AG10803 (cell line): ENCODE data around the gene ADAMTSL3.

Source experiments
- DNase-seq: peaks from one replicate; pipeline ENCODE4 v3.0.0; 2010; ENCODE audit warnings: low read depth
- H3K4me3 ChIP-seq: 2 replicates; pipeline ENCODE4 v1.5.1; 2011; ENCODE audit warnings: mild to moderate bottlenecking, low read length, control low read depth
- TF ChIP-seq, protein P1 (sequence below): conservative IDR thresholded peaks from 2 replicates; pipeline ENCODE4 v1.5.1; 2011; ENCODE audit warnings: mild to moderate bottlenecking, low read length, control low read depth, inconsistent platforms

Gene ADAMTSL3

DNA sequence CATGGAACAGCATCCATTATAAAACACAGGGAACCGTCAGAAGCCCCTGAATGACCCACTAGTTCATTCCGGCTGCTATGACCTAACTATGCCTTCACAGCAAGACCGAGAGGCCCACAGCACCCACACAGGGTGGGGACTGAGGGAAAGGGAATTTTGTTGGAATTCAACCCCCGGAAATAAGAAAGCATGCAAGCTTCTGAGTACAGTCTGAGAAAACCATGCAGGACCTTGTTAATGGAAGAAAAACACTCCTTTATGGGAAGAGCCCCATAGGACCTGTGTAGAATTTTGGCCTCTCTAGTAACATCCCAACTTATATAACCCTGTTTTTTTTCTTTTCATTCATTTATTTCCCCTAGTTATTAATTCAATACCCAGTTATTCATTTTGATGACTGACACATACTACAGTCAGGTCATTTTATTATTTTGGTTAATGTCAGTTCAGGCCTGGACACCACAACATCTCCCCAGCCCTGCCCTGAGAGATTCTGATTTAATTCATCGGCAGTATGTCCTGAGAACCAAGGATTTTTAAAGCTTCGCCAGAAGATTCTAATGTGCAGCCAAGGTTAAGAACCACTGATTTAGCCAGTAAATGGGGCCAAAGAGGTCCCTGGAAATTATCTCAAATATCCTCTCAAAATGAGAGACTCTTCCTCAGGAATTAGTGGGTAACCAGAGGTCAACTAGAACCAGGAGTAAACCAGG, 350.0 kb downstream of the ADAMTSL3 start:
- TF ChIP-seq, protein P1, sequence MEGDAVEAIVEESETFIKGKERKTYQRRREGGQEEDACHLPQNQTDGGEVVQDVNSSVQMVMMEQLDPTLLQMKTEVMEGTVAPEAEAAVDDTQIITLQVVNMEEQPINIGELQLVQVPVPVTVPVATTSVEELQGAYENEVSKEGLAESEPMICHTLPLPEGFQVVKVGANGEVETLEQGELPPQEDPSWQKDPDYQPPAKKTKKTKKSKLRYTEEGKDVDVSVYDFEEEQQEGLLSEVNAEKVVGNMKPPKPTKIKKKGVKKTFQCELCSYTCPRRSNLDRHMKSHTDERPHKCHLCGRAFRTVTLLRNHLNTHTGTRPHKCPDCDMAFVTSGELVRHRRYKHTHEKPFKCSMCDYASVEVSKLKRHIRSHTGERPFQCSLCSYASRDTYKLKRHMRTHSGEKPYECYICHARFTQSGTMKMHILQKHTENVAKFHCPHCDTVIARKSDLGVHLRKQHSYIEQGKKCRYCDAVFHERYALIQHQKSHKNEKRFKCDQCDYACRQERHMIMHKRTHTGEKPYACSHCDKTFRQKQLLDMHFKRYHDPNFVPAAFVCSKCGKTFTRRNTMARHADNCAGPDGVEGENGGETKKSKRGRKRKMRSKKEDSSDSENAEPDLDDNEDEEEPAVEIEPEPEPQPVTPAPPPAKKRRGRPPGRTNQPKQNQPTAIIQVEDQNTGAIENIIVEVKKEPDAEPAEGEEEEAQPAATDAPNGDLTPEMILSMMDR = no peak
- DNase-seq = no peak
- no peak overlapping the region for H3K4me3 ChIP-seq

DNA sequence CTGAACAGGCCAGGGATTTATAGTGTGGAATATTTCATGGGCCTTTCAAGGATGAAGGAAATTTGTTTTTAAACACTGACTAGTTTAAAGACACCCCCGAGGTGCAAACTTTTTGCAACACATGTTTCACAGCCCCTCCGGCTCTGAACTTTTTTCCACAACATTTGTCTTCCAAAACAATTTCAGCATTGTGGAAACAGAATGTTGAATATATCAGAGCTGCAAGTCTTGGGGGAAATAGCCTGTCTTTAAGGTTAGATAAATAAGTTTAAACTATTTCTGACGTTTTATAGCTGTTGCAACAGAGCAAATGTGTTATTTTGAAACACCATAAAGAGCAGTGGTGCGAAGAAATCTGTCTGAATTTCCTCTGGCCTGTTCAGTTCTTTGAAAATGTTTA, 352.5 kb downstream of the ADAMTSL3 start:
- TF ChIP-seq, protein P1 = no peak
- no peak overlapping the region for H3K4me3 ChIP-seq

GRCh38 chr15:84009616-84010015, 355.7 kb downstream of the ADAMTSL3 start:
- DNase-seq = no peak
- no peak overlapping the region for H3K4me3 ChIP-seq
- TF ChIP-seq, protein P1 = no peak

More for the DNA sequence above, 352.5 kb downstream of the ADAMTSL3 start:
- DNase-seq = no peak

- no peak for DNase-seq
- TF ChIP-seq, protein P1 = no peak
- no peak overlapping the region for H3K4me3 ChIP-seq
Measured at GRCh38 chr15:84010246-84010645, 356.3 kb downstream of the ADAMTSL3 start.

- TF ChIP-seq, protein P1 = no peak
Measured at GRCh38 chr15:84016371-84016770, 362.4 kb downstream of the ADAMTSL3 start.

DNA sequence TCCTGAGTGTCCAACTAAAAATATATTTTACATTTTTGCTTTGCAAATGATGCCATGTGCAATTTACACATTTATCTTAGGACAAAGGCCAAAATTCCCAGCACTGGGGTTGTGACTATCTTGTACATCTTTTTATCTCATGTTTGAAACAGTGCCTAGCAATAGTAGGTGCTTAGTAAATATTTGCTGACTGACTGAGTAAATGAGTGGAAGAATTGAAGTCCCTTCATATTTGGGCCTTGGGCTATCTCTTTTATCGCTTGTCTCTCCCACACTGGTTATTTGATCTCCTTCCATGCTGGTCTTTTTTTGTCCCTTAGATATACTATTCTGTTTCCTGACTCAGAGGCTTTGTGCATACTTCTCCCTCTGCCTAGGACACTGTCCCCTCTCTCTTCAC, 368.6 kb downstream of the ADAMTSL3 start:
- H3K4me3 ChIP-seq = no peak overlapping the region
- TF ChIP-seq, protein P1 = no peak
- DNase-seq = no peak

More at GRCh38 chr15:84016371-84016770, 362.4 kb downstream of the ADAMTSL3 start:
- no peak overlapping the region for H3K4me3 ChIP-seq
- DNase-seq = no peak

DNA sequence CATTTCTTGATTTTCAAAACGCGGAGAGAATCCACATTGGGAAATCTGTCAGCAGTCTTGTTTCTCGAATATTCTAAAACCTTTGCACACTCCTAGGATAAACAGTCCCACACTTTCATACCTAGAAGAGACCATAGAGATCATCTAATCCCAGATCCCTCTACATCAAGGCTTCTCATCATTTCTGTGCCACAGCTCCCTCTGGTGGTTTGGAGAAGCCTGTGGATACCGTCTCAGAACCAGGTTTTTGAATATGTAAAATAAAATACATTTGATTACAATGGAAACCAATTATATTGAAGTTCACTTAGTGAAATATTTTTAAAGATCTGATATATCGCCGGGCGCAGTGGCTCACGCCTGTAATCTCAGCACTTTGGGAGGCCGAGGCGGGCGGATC, 369.7 kb downstream of the ADAMTSL3 start:
- peak; percentile 15 for DNase-seq
- TF ChIP-seq, protein P1 = peak; percentile 64
- no peak overlapping the region for H3K4me3 ChIP-seq
